Measurements from ENCODE around the gene GSTM5. TPM values are rescaled to one million over a fixed set of nuclear protein-coding genes. Genes with fewer than 3 reads are reported as not detected.
A peak's percentile ranks its signal among the peaks of the same experiment; 100 is the strongest.

Gene GSTM5
- total and polyA plus RNA-seq, 12 donors, result 0.48 to 10.5 (median 3.3) TPM

DNA sequence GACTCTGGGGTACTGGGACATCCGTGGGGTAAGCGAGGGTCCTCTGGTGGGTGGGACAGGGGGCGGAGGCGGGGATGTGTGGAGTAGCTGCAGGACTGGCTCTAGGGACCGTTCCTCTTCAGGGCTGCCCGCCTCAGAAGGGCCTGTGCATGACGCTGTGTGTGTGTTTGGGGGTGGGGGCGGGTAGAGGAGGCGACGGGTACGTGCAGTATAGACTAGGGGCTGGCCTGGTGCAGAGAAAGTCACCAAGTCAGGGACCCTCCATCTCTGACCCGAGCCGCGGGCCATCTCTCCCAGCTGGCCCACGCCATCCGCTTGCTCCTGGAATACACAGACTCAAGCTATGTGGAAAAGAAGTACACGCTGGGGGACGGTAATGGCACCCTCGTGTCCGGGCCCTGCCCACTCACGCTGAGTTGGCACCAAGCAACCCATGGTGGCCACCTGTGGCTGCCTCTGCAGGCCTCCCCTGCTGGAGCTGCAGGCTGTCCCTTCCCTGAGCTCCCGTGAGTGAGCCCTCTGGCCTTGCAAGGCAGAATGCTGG is 342 bp downstream of the GSTM5 start:
- Histone ChIP-seq H3K36me3 (replicated peaks in 1 of 2) (no peaks in the 10 kb centered on the region), H3K9me3 (replicated peaks in 1 of 3) (no peaks in the 10 kb centered on the region), H3K27me3 (no peaks in the 10 kb centered on the region), H3K27ac (peak overlapping the region in 1 of 5 donors; percentile 29), H3K4me3 (peak overlapping the region in 1 of 4 donors; percentile 47), H3K4me1 (replicated peaks in 1 of 2) (no peaks in the 10 kb centered on the region)
- no peak for DNase-seq
- TF ChIP-seq POLR2A (IDR thresholded peaks at IDR 0.05), result no peak
- TF ChIP-seq, protein P1, sequence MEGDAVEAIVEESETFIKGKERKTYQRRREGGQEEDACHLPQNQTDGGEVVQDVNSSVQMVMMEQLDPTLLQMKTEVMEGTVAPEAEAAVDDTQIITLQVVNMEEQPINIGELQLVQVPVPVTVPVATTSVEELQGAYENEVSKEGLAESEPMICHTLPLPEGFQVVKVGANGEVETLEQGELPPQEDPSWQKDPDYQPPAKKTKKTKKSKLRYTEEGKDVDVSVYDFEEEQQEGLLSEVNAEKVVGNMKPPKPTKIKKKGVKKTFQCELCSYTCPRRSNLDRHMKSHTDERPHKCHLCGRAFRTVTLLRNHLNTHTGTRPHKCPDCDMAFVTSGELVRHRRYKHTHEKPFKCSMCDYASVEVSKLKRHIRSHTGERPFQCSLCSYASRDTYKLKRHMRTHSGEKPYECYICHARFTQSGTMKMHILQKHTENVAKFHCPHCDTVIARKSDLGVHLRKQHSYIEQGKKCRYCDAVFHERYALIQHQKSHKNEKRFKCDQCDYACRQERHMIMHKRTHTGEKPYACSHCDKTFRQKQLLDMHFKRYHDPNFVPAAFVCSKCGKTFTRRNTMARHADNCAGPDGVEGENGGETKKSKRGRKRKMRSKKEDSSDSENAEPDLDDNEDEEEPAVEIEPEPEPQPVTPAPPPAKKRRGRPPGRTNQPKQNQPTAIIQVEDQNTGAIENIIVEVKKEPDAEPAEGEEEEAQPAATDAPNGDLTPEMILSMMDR (IDR thresholded peaks at IDR 0.05), result no peak
- intact Hi-C loops (cut with DNase I), result no loop called here
- WGBS, 4 donors, result 55 to 83% (median 58%) methylated on average over 1 to 22 of the region's 22 CpGs

DNA sequence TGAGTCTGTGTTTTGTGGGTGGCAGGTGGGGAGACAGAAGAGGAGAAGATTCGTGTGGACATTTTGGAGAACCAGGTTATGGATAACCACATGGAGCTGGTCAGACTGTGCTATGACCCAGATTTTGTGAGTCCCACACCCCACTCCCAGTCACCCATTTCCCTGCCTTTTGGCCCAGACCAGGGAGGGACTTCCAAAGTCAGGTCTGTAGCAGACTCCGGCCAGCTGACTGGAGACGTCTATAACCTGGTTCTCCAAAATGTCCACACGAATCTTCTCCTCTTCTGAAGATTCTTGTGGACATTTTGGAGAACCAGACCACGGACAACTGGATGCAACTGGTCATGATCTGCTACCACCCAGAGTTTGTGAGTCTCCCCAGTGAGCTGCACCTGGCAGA is 1.6 kb downstream of the GSTM5 start:
- H3K27me3 ChIP-seq, result no peaks in the 10 kb centered on the region
- no peak overlapping the region for H3K27ac ChIP-seq
- H3K9me3 ChIP-seq (replicated peaks in 1 of 3), result no peaks in the 10 kb centered on the region
- intact Hi-C loops (cut with DNase I), result no loop called here
- H3K36me3 ChIP-seq (replicated peaks in 1 of 2), result no peaks in the 10 kb centered on the region
- no peak for TF ChIP-seq POLR2A (IDR thresholded peaks at IDR 0.05)
- TF ChIP-seq, protein P1 (IDR thresholded peaks at IDR 0.05), result no peak
- no peak for DNase-seq
- WGBS, 4 donors, result 90 to 93% (median 92%) methylated on average over 5 of the region's 5 CpGs
- H3K4me3 ChIP-seq, result no peak overlapping the region
- H3K4me1 ChIP-seq (replicated peaks in 1 of 2), result no peaks in the 10 kb centered on the region

- no peaks in the 10 kb centered on the region for H3K27me3 ChIP-seq
- no peaks in the 10 kb centered on the region for H3K9me3 ChIP-seq (replicated peaks in 1 of 3)
- DNase-seq, result no peak
- H3K36me3 ChIP-seq (replicated peaks in 1 of 2), result no peaks in the 10 kb centered on the region
- TF ChIP-seq, protein P1 (IDR thresholded peaks at IDR 0.05), result no peak
- TF ChIP-seq POLR2A (IDR thresholded peaks at IDR 0.05), result no peak
- no peaks in the 10 kb centered on the region for H3K4me1 ChIP-seq (replicated peaks in 1 of 2)
- H3K27ac ChIP-seq, result no peak overlapping the region
- WGBS, 4 donors, result 83 to 92% (median 89%) methylated on average over 12 of the region's 12 CpGs
- intact Hi-C loops (cut with DNase I), result no loop called here
- no peak overlapping the region for H3K4me3 ChIP-seq
Measured at GRCh38 chr1:109714661-109715372, 2.8 kb downstream of the GSTM5 start.

GRCh38 chr1:109716121-109716520 is 4.1 kb downstream of the GSTM5 start:
- Histone ChIP-seq H3K27me3 (no peaks in the 10 kb centered on the region), H3K27ac (peak overlapping the region in 1 of 5 donors; percentile 10), H3K4me1 (replicated peaks in 1 of 2) (no peaks in the 10 kb centered on the region), H3K36me3 (replicated peaks in 1 of 2) (no peaks in the 10 kb centered on the region), H3K4me3 (no peak overlapping the region), H3K9me3 (replicated peaks in 1 of 3) (no peaks in the 10 kb centered on the region)
- no peak for TF ChIP-seq POLR2A (IDR thresholded peaks at IDR 0.05)
- TF ChIP-seq, protein P1 (IDR thresholded peaks at IDR 0.05), result no peak
- no peak for DNase-seq
- intact Hi-C loops (cut with DNase I), result no loop called here
- WGBS, 4 donors, result 75 to 89% (median 84%) methylated on average over 3 of the region's 3 CpGs

Data from adrenal gland (tissue), 12 donors.